ENCODE data around the gene GPC5. TPM values are rescaled to one million over a fixed set of nuclear protein-coding genes. Genes with fewer than 3 reads are reported as not detected.

The GPC5 gene
- total and polyA plus RNA-seq, 2 of the 8 experiments (the other 6 are each of a cell fraction or from before 2014, with no cell fraction given): 0.20 to 0.39 TPM

DNA sequence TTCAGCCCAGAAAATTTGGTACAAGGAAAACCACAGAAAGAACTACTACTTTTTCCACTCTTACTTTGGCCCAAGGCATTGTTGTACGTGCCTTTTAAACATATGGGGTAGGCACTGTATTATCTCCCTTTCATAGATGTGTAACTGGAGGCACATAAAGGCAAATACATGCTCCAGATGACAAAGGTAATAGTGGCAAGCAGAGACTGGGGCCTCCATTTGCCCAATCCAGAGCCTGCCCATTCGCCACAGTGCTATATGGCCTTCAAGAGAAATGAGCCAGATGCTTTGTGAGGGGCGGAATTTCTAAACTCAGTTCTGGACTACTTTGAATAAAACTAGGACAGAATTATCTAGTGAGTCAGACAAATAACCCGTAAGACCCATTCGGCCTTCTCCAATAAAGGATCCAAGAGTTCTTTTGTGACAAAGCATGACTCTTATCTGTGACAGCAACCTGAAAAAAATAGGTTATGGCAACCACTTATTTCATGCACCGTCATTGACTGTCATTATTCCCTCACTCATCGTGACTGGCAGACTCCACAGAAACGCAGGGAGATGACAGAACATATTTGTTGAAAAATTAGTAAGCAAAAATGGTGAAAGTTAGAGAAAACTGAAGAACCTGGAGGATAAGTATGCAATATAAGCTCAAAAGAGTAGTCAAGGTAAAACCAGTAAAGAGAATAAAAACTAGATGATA, 1116.2 kb downstream of the GPC5 start:
- Histone ChIP-seq H3K4me1 (replicated peaks in 1 of 4; ENCODE audit: control insufficient read depth in 3 of 4, insufficient read depth in 4 of 4, low read length in 3 of 4) (no peaks in the 10 kb centered on the region), H3K79me1 (ENCODE audit: low read depth, low read length) (no peaks in the 10 kb centered on the region), H2BK20ac (ENCODE audit: low read length) (no peak overlapping the region), H3K36me3 (ENCODE audit: control insufficient read depth in 2 of 4, insufficient read depth in 4 of 4, low read length in 3 of 4) (no peaks in the 10 kb centered on the region), H3K18ac (ENCODE audit: extremely low read depth, low read length) (no peak overlapping the region), H3K4me3 (ENCODE audit: extremely low read depth in 1 of 4, insufficient read depth in 2 of 4, low read depth in 3 of 4, low read length in 4 of 4) (no peak overlapping the region), H3K9me3 (ENCODE audit: insufficient read depth in 2 of 2, low read depth in 1 of 2, low read length in 1 of 2) (peaks cover 5 to 6% of the 10 kb centered on the region in 2 experiments; a peak in 1 of 4 replicates), H3K56ac (replicated peaks; ENCODE audit: insufficient read length, low read depth, low read length) (no peak overlapping the region), H3K79me2 (ENCODE audit: control insufficient read depth in 1 of 2, insufficient read depth in 2 of 2, low read length in 2 of 2) (no peaks in the 10 kb centered on the region), H3K27me3 (replicated peaks in 1 of 4; ENCODE audit: control insufficient read depth in 3 of 4, extremely low read depth in 1 of 4, insufficient read depth in 3 of 4, low read length in 3 of 4) (no peaks in the 10 kb centered on the region), H4K8ac (ENCODE audit: extremely low read depth, insufficient read depth, low read length) (no peak overlapping the region), H2BK15ac (ENCODE audit: low read length) (no peak overlapping the region), H4K5ac (ENCODE audit: insufficient read length, low read depth, low read length) (no peak overlapping the region), H3K4ac (replicated peaks; ENCODE audit: insufficient read length, low read depth, low read length) (no peak overlapping the region), H3K23me2 (ENCODE audit: low read depth, low read length) (no peaks in the 10 kb centered on the region), H3K23ac (ENCODE audit: insufficient read length) (no peak overlapping the region), H2AK5ac (ENCODE audit: low read depth, low read length) (no peak overlapping the region), H3K14ac (ENCODE audit: insufficient read length) (no peak overlapping the region), H2BK12ac (ENCODE audit: low read depth, low read length) (no peak overlapping the region), H3K4me2 (ENCODE audit: insufficient read depth in 1 of 2, low read depth in 2 of 2, low read length in 2 of 2) (no peak overlapping the region), H3K9ac (replicated peaks in 1 of 4; ENCODE audit: extremely low read depth in 1 of 4, low read depth in 3 of 4, low read length in 3 of 4) (no peak overlapping the region), H4K20me1 (replicated peaks in 1 of 2; ENCODE audit: control insufficient read depth in 1 of 2, insufficient read depth in 2 of 2, low read length in 2 of 2) (no peaks in the 10 kb centered on the region), H2BK120ac (replicated peaks; ENCODE audit: low read depth, low read length) (no peak overlapping the region), H4K91ac (replicated peaks; ENCODE audit: insufficient read length, low read length) (no peak overlapping the region), H2AFZ (ENCODE audit: low read length) (no peak overlapping the region), H3K27ac (ENCODE audit: low read depth, low read length) (no peak overlapping the region), H2BK5ac (ENCODE audit: low read depth, low read length) (no peak overlapping the region)
- CTCF ChIA-PET (ENCODE audit: partially characterized antibody): no interaction called here
- no peak for FAIRE-seq
- 86% methylated on average over 8 of the region's 8 CpGs; no CpG with 5 or more reads in 1 of the 2 experiments for WGBS, 2 experiments (ENCODE audit: extremely low coverage in 1 of 2, insufficient coverage in 1 of 2, insufficient read length in 1 of 2, insufficient replicate concordance in 2 of 2, low coverage in 1 of 2, low lambda C conversion rate in 2 of 2, missing lambda C conversion rate in 1 of 2)
- POLR2A ChIA-PET (ENCODE audit: partially characterized antibody): no interaction called here
- no peak for DNase-seq (ENCODE audit: low read depth in 1 of 2, low spot score in 2 of 2)
- TF ChIP-seq PHF8 (conservative IDR thresholded peaks at IDR 0.05; ENCODE audit: low read depth, low read length) (no peak), JUND (IDR thresholded peaks at IDR 0.05; ENCODE audit: low read length) (no peak), NRF1 (IDR thresholded peaks at IDR 0.05; ENCODE audit: low read depth, low read length) (no peak)

Data from H1 (cell line).